HL-60 (cell line): ENCODE measurements around the gene CTAGE1.

ENCODE experiments used
- DNase-seq, 2 experiments: peaks; one replicate each; pipeline ENCODE4 v3.0.0-alpha.2; 2010 to 2020; ENCODE audit warnings: low read depth in 1 of 2, low spot score in 1 of 2
- H3K27ac ChIP-seq: fragments of 250-450 bp; sonication (Bioruptor Pico); replicated peaks from 2 replicates; pipeline ENCODE4 v1.5.1; 2020; ENCODE audit warnings: mild to moderate bottlenecking, moderate library complexity
- H3K27me3 ChIP-seq: fragments of 250-450 bp; sonication (Bioruptor Pico); 2 replicates; pipeline ENCODE4 v1.5.1; 2021; ENCODE audit warnings: mild to moderate bottlenecking, moderate library complexity; ENCODE audit not compliant: insufficient read depth, poor library complexity, severe bottlenecking
- H3K4me3 ChIP-seq: replicated peaks from 2 replicates; pipeline ENCODE4 v1.5.1; 2011; ENCODE audit warnings: mild to moderate bottlenecking, control low read depth, low read length; ENCODE audit not compliant: insufficient read depth
- CTCF ChIP-seq: IDR thresholded peaks from one replicate; pipeline ENCODE4 v1.5.1; 2011; ENCODE audit warnings: low read length, control low read depth, inconsistent platforms; ENCODE audit not compliant: insufficient read depth
- GABPA ChIP-seq: IDR thresholded peaks from 2 replicates; pipeline ENCODE4 v1.6.1; 2012; ENCODE audit warnings: low read depth
- POLR2AphosphoS5 ChIP-seq: IDR thresholded peaks from 2 replicates; pipeline ENCODE4 v1.6.1; 2012; ENCODE audit warnings: low read depth
- REST ChIP-seq: IDR thresholded peaks from 2 replicates; pipeline ENCODE4 v1.6.1; 2012; ENCODE audit warnings: low read depth; ENCODE audit not compliant: insufficient replicate concordance
- SPI1 ChIP-seq: IDR thresholded peaks from 2 replicates; pipeline ENCODE4 v1.6.1; 2012; ENCODE audit warnings: low read depth, mild to moderate bottlenecking, borderline replicate concordance

Gene CTAGE1

GRCh38 chr18:22363867-22364463, 53.8 kb downstream of the CTAGE1 start:
- TF ChIP-seq POLR2AphosphoS5 (no peak), GABPA (no peak), SPI1 (no peak), REST (no peak), CTCF (no peak)
- H3K27me3 ChIP-seq = peaks cover 20% of the 10 kb centered on the region
- H3K4me3 ChIP-seq = no peak overlapping the region
- DNase-seq = no peak
- no peak overlapping the region for H3K27ac ChIP-seq
